Kidney (tissue), 14 donors: ENCODE results near the gene HDHD5. TPM values are rescaled to one million over a fixed set of nuclear protein-coding genes. Genes with fewer than 3 reads are reported as not detected.
"Not testable (repeated sequence)": the region's sequence is repeated elsewhere in the genome, so short reads cannot be mapped to it uniquely, and the experiment has no call there.

ENCODE experiments used
- DNase-seq, 5 donors: peaks; one replicate each; pipeline ENCODE4 v3.0.0-alpha.2; 2013 to 2020
- FAIRE-seq: peaks from 2 replicates; lab custom pipeline; 2012; peaks lifted over from hg19 to GRCh38; lab: Jason Lieb, UNC
- H3K27ac ChIP-seq, 2 donors: one replicate each; pipeline ENCODE4 v1.7.0; 2013; ENCODE audit warnings: low read depth in 2 of 2, low read length in 2 of 2, inconsistent platforms in 1 of 2
- H3K27me3 ChIP-seq: one replicate; pipeline ENCODE4 v1.7.1; 2013; ENCODE audit warnings: low read length, inconsistent platforms; ENCODE audit not compliant: control insufficient read depth, insufficient read depth
- H3K36me3 ChIP-seq, 3 donors: one replicate each; pipeline versions ENCODE4 v1.7.0 to v1.7.1; 2013; ENCODE audit warnings: low read length in 3 of 3, control low read depth in 1 of 3, inconsistent platforms in 1 of 3; ENCODE audit not compliant: insufficient read depth in 3 of 3, control insufficient read depth in 2 of 3
- H3K4me1 ChIP-seq, 3 donors: one replicate each; pipeline versions ENCODE4 v1.7.0 to v1.7.1; 2013; ENCODE audit warnings: low read length in 3 of 3, inconsistent platforms in 1 of 3, low read depth in 1 of 3; ENCODE audit not compliant: control insufficient read depth in 2 of 3, insufficient read depth in 2 of 3
- H3K4me3 ChIP-seq, 3 donors: one replicate each; pipeline versions ENCODE4 v1.7.0 to v1.8.1; 2013; ENCODE audit warnings: low read length in 3 of 3, control low read depth in 1 of 3, inconsistent platforms in 1 of 3
- H3K9ac ChIP-seq, 3 donors: one replicate each; pipeline versions ENCODE4 v1.7.0 to v1.7.1; 2013; ENCODE audit warnings: low read length in 3 of 3, control low read depth in 1 of 3, inconsistent platforms in 1 of 3
- H3K9me3 ChIP-seq, 3 donors: one replicate each; pipeline versions ENCODE4 v1.7.0 to v1.7.1; 2013; ENCODE audit warnings: low read length in 3 of 3, control low read depth in 1 of 3, inconsistent platforms in 1 of 3; ENCODE audit not compliant: control insufficient read depth in 2 of 3, insufficient read depth in 1 of 3
- intact Hi-C: fragments of 100-400 bp; cut with DNase I; formaldehyde crosslinking; loops from one replicate; pipeline ENCODE4 v1.11.1; 2022
- polyA plus RNA-seq: library from polyadenylated mRNA; stranded (reverse); fragments of 350-450 nt; fragmentation: Illumina TruSeq; extraction: RNeasy Lipid Tissue Mini Kit (QIAGEN cat#74804); gene quantifications from one replicate; pipeline ENCODE4 v1.2.3, GENCODE V29; 2014; ENCODE audit warnings: low read depth, low replicate concordance; ENCODE audit not compliant: insufficient read depth
- total RNA-seq: library from RNA; stranded (reverse); fragmentation: NEBNext Ultra II Directional; extraction: Animal tissue kit (Norgen Biotek cat#: 25700); gene quantifications from one replicate; pipeline ENCODE4 v1.2.1, GENCODE V29; 2021
- TF ChIP-seq, protein P1 (sequence below): IDR thresholded peaks from 3 replicates; pipeline ENCODE4 v1.5.1; 2012; ENCODE audit warnings: mild to moderate bottlenecking, moderate library complexity, borderline replicate concordance; ENCODE audit not compliant: insufficient read depth; ENCODE audit errors: extremely low read depth
- donor health status: control.
- donor health status: control.
- donor health status: control.
- donor health status: control.
- donor health status: control.
- donor health status: DM: yes; HTN: yes; CAD: no.
- donor health status: Normal renal cell carcinoma (clear cell type).

HDHD5 gene
- total and polyA plus RNA-seq, 2 donors from 2014 or later: 27.5 to 39.8 TPM

DNA sequence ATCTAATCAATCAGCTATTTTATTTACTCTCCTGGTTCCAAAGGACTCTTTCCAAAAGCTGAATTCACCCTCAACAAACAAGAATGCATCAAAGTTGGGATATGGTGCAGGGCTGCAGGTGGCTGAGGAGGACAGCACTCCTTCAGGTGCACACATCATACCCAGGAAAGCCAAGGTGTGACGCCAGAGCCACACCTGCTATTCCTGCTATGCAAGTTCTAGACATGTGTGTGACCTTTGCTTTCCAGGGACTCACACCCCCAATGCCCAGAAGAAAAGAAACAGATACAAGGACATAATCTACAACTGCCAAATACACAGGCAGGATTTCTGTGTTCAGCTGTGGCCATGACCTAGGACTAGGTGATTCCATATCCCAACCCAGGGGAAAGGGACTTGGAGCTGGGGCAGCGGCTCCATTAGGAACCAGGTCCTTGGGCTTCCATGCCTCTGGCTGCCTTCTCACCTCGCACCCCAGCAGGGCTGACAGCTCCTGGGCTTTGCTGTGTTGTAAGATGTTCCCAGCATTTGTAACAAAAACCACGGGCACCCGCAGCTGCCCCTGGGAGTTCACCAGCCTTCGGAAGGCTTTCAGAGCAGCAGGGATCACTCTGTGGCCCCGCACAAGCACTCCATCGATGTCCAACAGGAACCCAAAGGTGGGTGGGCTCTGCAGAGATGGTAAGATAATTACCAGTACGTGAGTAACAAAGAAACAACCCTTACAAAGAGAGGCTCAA is 9.8 kb downstream of the HDHD5 start:
- no peaks in the 10 kb centered on the region for H3K9me3 ChIP-seq
- no peaks in the 10 kb centered on the region for H3K4me1 ChIP-seq
- H3K27me3 ChIP-seq: no peaks in the 10 kb centered on the region
- intact Hi-C loops: no loop called here
- peaks cover 0 to 9% (median 5%) of the 10 kb centered on the region in 3 donors for H3K36me3 ChIP-seq
- no peak overlapping the region for H3K27ac ChIP-seq
- H3K4me3 ChIP-seq: no peak overlapping the region
- TF ChIP-seq, protein P1, sequence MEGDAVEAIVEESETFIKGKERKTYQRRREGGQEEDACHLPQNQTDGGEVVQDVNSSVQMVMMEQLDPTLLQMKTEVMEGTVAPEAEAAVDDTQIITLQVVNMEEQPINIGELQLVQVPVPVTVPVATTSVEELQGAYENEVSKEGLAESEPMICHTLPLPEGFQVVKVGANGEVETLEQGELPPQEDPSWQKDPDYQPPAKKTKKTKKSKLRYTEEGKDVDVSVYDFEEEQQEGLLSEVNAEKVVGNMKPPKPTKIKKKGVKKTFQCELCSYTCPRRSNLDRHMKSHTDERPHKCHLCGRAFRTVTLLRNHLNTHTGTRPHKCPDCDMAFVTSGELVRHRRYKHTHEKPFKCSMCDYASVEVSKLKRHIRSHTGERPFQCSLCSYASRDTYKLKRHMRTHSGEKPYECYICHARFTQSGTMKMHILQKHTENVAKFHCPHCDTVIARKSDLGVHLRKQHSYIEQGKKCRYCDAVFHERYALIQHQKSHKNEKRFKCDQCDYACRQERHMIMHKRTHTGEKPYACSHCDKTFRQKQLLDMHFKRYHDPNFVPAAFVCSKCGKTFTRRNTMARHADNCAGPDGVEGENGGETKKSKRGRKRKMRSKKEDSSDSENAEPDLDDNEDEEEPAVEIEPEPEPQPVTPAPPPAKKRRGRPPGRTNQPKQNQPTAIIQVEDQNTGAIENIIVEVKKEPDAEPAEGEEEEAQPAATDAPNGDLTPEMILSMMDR: no peak
- FAIRE-seq (no peak), DNase-seq (no peak)
- no peak overlapping the region for H3K9ac ChIP-seq

DNA sequence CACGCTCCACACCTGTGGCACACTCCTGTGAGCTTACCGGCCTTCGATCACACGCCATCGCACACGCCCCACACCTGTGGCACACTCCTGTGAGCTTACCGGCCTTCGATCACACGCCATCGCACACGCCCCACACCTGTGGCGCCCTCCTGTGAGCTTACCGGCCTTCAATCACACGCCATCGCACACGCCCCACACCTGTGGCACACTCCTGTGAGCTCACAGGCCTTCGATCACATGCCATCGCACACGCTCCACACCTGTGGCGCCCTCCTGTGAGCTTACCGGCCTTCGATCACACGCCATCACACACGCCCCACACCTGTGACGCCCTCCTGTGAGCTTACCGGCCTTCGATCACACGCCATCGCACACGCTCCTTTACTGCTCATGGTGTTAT is 11.6 kb downstream of the HDHD5 start:
- H3K4me3 ChIP-seq, H3K27ac ChIP-seq, H3K4me1 ChIP-seq, H3K9me3 ChIP-seq, H3K27me3 ChIP-seq, H3K9ac ChIP-seq, intact Hi-C loops, FAIRE-seq, DNase-seq: not testable (repeated sequence)
- peaks cover under 1 to 19% (median 10%) of the 10 kb centered on the region in 3 donors for H3K36me3 ChIP-seq

DNA sequence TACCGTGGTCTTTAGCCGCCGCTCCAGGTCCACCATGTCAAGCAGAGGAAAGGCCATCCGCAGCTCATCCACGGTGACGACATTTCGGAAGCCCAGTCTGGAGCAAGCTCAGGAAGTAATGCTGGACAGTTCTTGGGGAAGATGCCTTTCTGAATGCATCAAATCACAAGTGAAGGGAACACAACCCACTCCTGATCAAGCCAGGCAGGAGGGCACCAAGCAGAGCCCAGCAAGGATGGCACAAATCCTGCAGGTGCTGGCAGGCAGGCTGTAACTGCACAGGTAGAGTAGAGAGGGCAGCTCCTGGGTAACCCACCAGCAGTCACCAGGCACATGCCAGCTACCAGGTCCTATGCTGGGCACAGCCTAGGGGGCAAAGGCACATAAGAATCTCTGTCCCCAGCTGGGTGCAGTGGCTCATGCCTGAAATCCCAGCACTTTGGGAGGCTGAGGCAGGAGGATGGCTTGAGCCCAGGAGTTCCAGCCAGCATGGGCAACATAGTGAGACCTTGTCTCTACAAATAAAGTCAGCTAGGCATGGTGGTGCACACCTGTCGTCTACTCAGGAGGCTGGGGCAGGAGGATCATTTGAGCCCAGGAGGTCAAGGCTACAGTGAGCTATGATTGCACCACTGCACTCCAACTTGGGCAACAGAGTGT is 13.9 kb downstream of the HDHD5 start:
- intact Hi-C loops: no loop called here
- no peak for FAIRE-seq
- peaks cover 3 to 27% (median 13%) of the 10 kb centered on the region in 3 donors for H3K36me3 ChIP-seq

DNA sequence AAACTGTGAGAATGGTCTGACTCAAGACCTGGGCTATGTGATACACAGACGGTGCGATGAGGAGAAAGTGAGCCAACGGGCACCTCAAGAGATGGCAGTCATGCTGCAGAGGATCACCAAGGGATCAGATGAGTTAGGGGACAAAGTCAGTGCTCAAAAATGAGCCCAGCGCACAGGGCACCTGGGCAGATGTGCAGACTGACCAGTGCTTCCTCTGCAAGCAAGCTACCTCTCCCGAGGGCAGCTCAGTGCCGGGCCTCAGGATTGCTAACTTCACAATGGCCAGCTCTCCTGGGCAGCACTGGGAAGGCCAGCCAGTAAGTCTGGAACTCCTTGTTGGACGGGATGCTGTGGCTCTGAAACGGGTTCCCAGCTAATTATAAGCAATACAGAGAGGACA is 15.3 kb downstream of the HDHD5 start:
- H3K4me1 ChIP-seq: no peaks in the 10 kb centered on the region
- peaks cover 3 to 26% (median 15%) of the 10 kb centered on the region in 3 donors for H3K36me3 ChIP-seq
- intact Hi-C loops: no loop called here
- TF ChIP-seq, protein P1: no peak
- no peaks in the 10 kb centered on the region for H3K9me3 ChIP-seq
- FAIRE-seq (no peak), DNase-seq (no peak)
- H3K27ac ChIP-seq: no peak overlapping the region
- H3K4me3 ChIP-seq: no peak overlapping the region
- H3K27me3 ChIP-seq: no peaks in the 10 kb centered on the region
- H3K9ac ChIP-seq: no peak overlapping the region

More for the DNA sequence above, 13.9 kb downstream of the HDHD5 start:
- Histone ChIP-seq H3K27me3 (no peaks in the 10 kb centered on the region), H3K9me3 (no peaks in the 10 kb centered on the region), H3K4me1 (no peaks in the 10 kb centered on the region), H3K4me3 (no peak overlapping the region), H3K9ac (no peak overlapping the region), H3K27ac (no peak overlapping the region)
- DNase-seq: no peak
- TF ChIP-seq, protein P1: no peak
